Hepatocyte (in vitro differentiated cells): ENCODE results near the gene UBQLN1.
"Not testable (repeated sequence)": the region's sequence is repeated elsewhere in the genome, so short reads cannot be mapped to it uniquely, and the experiment has no call there.

Experiments used
- EZH2 ChIP-seq: fragments of 200-600 bp; sonication (generic); IDR thresholded peaks from 2 replicates; pipeline ENCODE4 v1.6.1; 2016; ENCODE audit warnings: antibody characterized with exemption, mild to moderate bottlenecking, borderline replicate concordance
- EZH2phosphoT487 ChIP-seq: fragments of 200-600 bp; sonication (generic); IDR thresholded peaks from one replicate; pipeline ENCODE4 v1.6.1; 2018; ENCODE audit warnings: antibody characterized with exemption, mild to moderate bottlenecking, low read depth, moderate library complexity; ENCODE audit not compliant: unreplicated experiment, severe bottlenecking
- TF ChIP-seq, protein P1 (sequence below): fragments of 200-600 bp; sonication (generic); IDR thresholded peaks from 2 replicates; pipeline ENCODE4 v1.5.1; 2016; ENCODE audit warnings: antibody characterized with exemption, mild to moderate bottlenecking; ENCODE audit not compliant: poor library complexity

DNA sequence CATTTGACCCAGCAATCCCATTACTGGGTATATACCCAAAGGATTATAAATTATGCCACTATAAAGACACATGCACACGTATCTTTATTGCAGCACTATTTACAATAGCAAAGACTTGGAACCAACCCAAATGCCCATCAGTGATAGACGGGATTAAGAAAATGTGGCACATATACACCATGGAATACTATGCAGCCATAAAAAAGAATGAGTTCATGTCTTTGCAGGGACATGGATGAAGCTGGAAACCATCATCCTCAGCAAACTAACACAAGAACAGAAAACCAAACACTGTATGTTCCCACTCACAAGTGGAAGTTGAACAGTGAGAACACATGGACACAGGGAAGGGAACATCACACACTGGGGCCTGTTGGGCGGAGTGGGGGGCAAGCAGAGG lies 94.5 kb downstream of the UBQLN1 start:
- TF ChIP-seq, protein P1, sequence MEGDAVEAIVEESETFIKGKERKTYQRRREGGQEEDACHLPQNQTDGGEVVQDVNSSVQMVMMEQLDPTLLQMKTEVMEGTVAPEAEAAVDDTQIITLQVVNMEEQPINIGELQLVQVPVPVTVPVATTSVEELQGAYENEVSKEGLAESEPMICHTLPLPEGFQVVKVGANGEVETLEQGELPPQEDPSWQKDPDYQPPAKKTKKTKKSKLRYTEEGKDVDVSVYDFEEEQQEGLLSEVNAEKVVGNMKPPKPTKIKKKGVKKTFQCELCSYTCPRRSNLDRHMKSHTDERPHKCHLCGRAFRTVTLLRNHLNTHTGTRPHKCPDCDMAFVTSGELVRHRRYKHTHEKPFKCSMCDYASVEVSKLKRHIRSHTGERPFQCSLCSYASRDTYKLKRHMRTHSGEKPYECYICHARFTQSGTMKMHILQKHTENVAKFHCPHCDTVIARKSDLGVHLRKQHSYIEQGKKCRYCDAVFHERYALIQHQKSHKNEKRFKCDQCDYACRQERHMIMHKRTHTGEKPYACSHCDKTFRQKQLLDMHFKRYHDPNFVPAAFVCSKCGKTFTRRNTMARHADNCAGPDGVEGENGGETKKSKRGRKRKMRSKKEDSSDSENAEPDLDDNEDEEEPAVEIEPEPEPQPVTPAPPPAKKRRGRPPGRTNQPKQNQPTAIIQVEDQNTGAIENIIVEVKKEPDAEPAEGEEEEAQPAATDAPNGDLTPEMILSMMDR, result not testable (repeated sequence)
- not testable (repeated sequence) for TF ChIP-seq EZH2phosphoT487, EZH2
